ENCODE measurements around the gene GLYATL1B. TPM values are rescaled to one million over a fixed set of nuclear protein-coding genes. Genes with fewer than 3 reads are reported as not detected.
"Not testable (repeated sequence)": the region's sequence is repeated elsewhere in the genome, so short reads cannot be mapped to it uniquely, and the experiment has no call there.

Gene GLYATL1B
- total and polyA plus RNA-seq, 2 of the 8 experiments (the other 6 are each of a cell fraction or from before 2014, with no cell fraction given): not detected

GRCh38 chr11:59080421-59080820, 5.7 kb upstream of the GLYATL1B start:
- H3K14ac ChIP-seq (ENCODE audit: insufficient read length); FAIRE-seq; H3K18ac ChIP-seq (ENCODE audit: extremely low read depth, low read length); H3K4ac ChIP-seq (replicated peaks; ENCODE audit: insufficient read length, low read depth, low read length); H2AFZ ChIP-seq (ENCODE audit: low read length); H3K4me2 ChIP-seq (ENCODE audit: insufficient read depth in 1 of 2, low read depth in 2 of 2, low read length in 2 of 2); H3K23ac ChIP-seq (ENCODE audit: insufficient read length); H2BK20ac ChIP-seq (ENCODE audit: low read length); H3K27me3 ChIP-seq (replicated peaks in 1 of 4; ENCODE audit: control insufficient read depth in 3 of 4, extremely low read depth in 1 of 4, insufficient read depth in 3 of 4, low read length in 3 of 4); H3K56ac ChIP-seq (replicated peaks; ENCODE audit: insufficient read length, low read depth, low read length); H2BK12ac ChIP-seq (ENCODE audit: low read depth, low read length); H3K79me2 ChIP-seq (ENCODE audit: control insufficient read depth in 1 of 2, insufficient read depth in 2 of 2, low read length in 2 of 2); H3K23me2 ChIP-seq (ENCODE audit: low read depth, low read length); H3K36me3 ChIP-seq (ENCODE audit: control insufficient read depth in 2 of 4, insufficient read depth in 4 of 4, low read length in 3 of 4); H3K4me1 ChIP-seq (replicated peaks in 1 of 4; ENCODE audit: control insufficient read depth in 3 of 4, insufficient read depth in 4 of 4, low read length in 3 of 4); H3K79me1 ChIP-seq (ENCODE audit: low read depth, low read length); H4K91ac ChIP-seq (replicated peaks; ENCODE audit: insufficient read length, low read length); H3K27ac ChIP-seq (ENCODE audit: low read depth, low read length); H2BK5ac ChIP-seq (ENCODE audit: low read depth, low read length); H4K5ac ChIP-seq (ENCODE audit: insufficient read length, low read depth, low read length); H4K8ac ChIP-seq (ENCODE audit: extremely low read depth, insufficient read depth, low read length); H3K9me3 ChIP-seq (ENCODE audit: insufficient read depth in 2 of 2, low read depth in 1 of 2, low read length in 1 of 2); DNase-seq (ENCODE audit: low read depth in 1 of 2, low spot score in 2 of 2); H3K4me3 ChIP-seq (ENCODE audit: extremely low read depth in 1 of 4, insufficient read depth in 2 of 4, low read depth in 3 of 4, low read length in 4 of 4); H2BK120ac ChIP-seq (replicated peaks; ENCODE audit: low read depth, low read length); H3K9ac ChIP-seq (replicated peaks in 1 of 4; ENCODE audit: extremely low read depth in 1 of 4, low read depth in 3 of 4, low read length in 3 of 4); H2AK5ac ChIP-seq (ENCODE audit: low read depth, low read length); H4K20me1 ChIP-seq (replicated peaks in 1 of 2; ENCODE audit: control insufficient read depth in 1 of 2, insufficient read depth in 2 of 2, low read length in 2 of 2); H2BK15ac ChIP-seq (ENCODE audit: low read length); POLR2A ChIA-PET (ENCODE audit: partially characterized antibody): not testable (repeated sequence)
- WGBS, 2 experiments (ENCODE audit: extremely low coverage in 1 of 2, insufficient coverage in 1 of 2, insufficient read length in 1 of 2, insufficient replicate concordance in 2 of 2, low coverage in 1 of 2, low lambda C conversion rate in 2 of 2, missing lambda C conversion rate in 1 of 2): 86% methylated on average over 2 of the region's 2 CpGs; no CpG with 5 or more reads in 1 of the 2 experiments
- CTCF ChIA-PET (ENCODE audit: partially characterized antibody): interaction anchor here (0.6 to 1.9 kb wide), 3 partner anchors 10 to 969 kb away, joined by 3 to 6 read pairs (median 3); no protein-coding TSS in a partner anchor

- H3K23ac ChIP-seq (ENCODE audit: insufficient read length); H3K79me1 ChIP-seq (ENCODE audit: low read depth, low read length); H4K5ac ChIP-seq (ENCODE audit: insufficient read length, low read depth, low read length); H4K20me1 ChIP-seq (replicated peaks in 1 of 2; ENCODE audit: control insufficient read depth in 1 of 2, insufficient read depth in 2 of 2, low read length in 2 of 2); H3K4me2 ChIP-seq (ENCODE audit: insufficient read depth in 1 of 2, low read depth in 2 of 2, low read length in 2 of 2); H2BK20ac ChIP-seq (ENCODE audit: low read length); H2AK5ac ChIP-seq (ENCODE audit: low read depth, low read length); H3K18ac ChIP-seq (ENCODE audit: extremely low read depth, low read length); H3K27me3 ChIP-seq (replicated peaks in 1 of 4; ENCODE audit: control insufficient read depth in 3 of 4, extremely low read depth in 1 of 4, insufficient read depth in 3 of 4, low read length in 3 of 4); H3K9ac ChIP-seq (replicated peaks in 1 of 4; ENCODE audit: extremely low read depth in 1 of 4, low read depth in 3 of 4, low read length in 3 of 4); H2AFZ ChIP-seq (ENCODE audit: low read length); H3K23me2 ChIP-seq (ENCODE audit: low read depth, low read length); H3K27ac ChIP-seq (ENCODE audit: low read depth, low read length); H3K56ac ChIP-seq (replicated peaks; ENCODE audit: insufficient read length, low read depth, low read length); H2BK15ac ChIP-seq (ENCODE audit: low read length); H3K14ac ChIP-seq (ENCODE audit: insufficient read length); H3K36me3 ChIP-seq (ENCODE audit: control insufficient read depth in 2 of 4, insufficient read depth in 4 of 4, low read length in 3 of 4); POLR2A ChIA-PET (ENCODE audit: partially characterized antibody); H4K91ac ChIP-seq (replicated peaks; ENCODE audit: insufficient read length, low read length); H4K8ac ChIP-seq (ENCODE audit: extremely low read depth, insufficient read depth, low read length); DNase-seq (ENCODE audit: low read depth in 1 of 2, low spot score in 2 of 2); H3K4ac ChIP-seq (replicated peaks; ENCODE audit: insufficient read length, low read depth, low read length); H3K9me3 ChIP-seq (ENCODE audit: insufficient read depth in 2 of 2, low read depth in 1 of 2, low read length in 1 of 2); H2BK120ac ChIP-seq (replicated peaks; ENCODE audit: low read depth, low read length); H2BK12ac ChIP-seq (ENCODE audit: low read depth, low read length); H3K4me3 ChIP-seq (ENCODE audit: extremely low read depth in 1 of 4, insufficient read depth in 2 of 4, low read depth in 3 of 4, low read length in 4 of 4); H3K79me2 ChIP-seq (ENCODE audit: control insufficient read depth in 1 of 2, insufficient read depth in 2 of 2, low read length in 2 of 2); H3K4me1 ChIP-seq (replicated peaks in 1 of 4; ENCODE audit: control insufficient read depth in 3 of 4, insufficient read depth in 4 of 4, low read length in 3 of 4); FAIRE-seq; H2BK5ac ChIP-seq (ENCODE audit: low read depth, low read length): not testable (repeated sequence)
- CTCF ChIA-PET (ENCODE audit: partially characterized antibody): interaction anchor here (1.7 to 1.9 kb wide), 2 partner anchors 23 to 54 kb away, joined by 4 to 6 read pairs; no protein-coding TSS in a partner anchor
- WGBS, 2 experiments (ENCODE audit: extremely low coverage in 1 of 2, insufficient coverage in 1 of 2, insufficient read length in 1 of 2, insufficient replicate concordance in 2 of 2, low coverage in 1 of 2, low lambda C conversion rate in 2 of 2, missing lambda C conversion rate in 1 of 2): 81% methylated on average over 4 of the region's 4 CpGs; no CpG with 5 or more reads in 1 of the 2 experiments
These were observed 4.6 kb upstream of the GLYATL1B start for GRCh38 chr11:59081430-59082020.

Data from H1 (cell line).